CD14-positive monocyte (primary cell): ENCODE data around the gene KDM3B. TPM values are rescaled to one million over a fixed set of nuclear protein-coding genes. Genes with fewer than 3 reads are reported as not detected.

ENCODE experiments used
- DNase-seq, 3 donors: peaks; one replicate each; pipeline ENCODE4 v3.0.0-alpha.2; 2011 to 2022
- H2AFZ ChIP-seq: 2 replicates; pipeline ENCODE4 v1.6.0; 2012; ENCODE audit warnings: mild to moderate bottlenecking, low read depth, low read length, inconsistent platforms; ENCODE audit not compliant: insufficient read depth, poor library complexity, severe bottlenecking
- H3K27ac ChIP-seq, 2 donors: 1 replicate in 1 of 2; 2 replicates in 1 of 2; pipeline ENCODE4 v1.5.1; 2012 to 2013; ENCODE audit warnings: low read length in 2 of 2, control low read depth in 1 of 2, inconsistent platforms in 1 of 2, low read depth in 1 of 2, mild to moderate bottlenecking in 1 of 2
- H3K27me3 ChIP-seq, 2 donors: one replicate each; pipeline versions ENCODE4 v1.6.0 to v1.6.1; 2011 to 2013; ENCODE audit warnings: low read length in 2 of 2; ENCODE audit not compliant: control insufficient read depth in 2 of 2, insufficient read depth in 2 of 2
- H3K36me3 ChIP-seq, 2 donors: replicated peaks in 1 of 2; 1 replicate in 1 of 2; 2 replicates in 1 of 2; pipeline versions ENCODE4 v1.5.1 to v1.6.1; 2012 to 2013; ENCODE audit warnings: low read length in 2 of 2, control low read depth in 1 of 2, inconsistent platforms in 1 of 2, mild to moderate bottlenecking in 1 of 2; ENCODE audit not compliant: insufficient read depth in 2 of 2, control insufficient read depth in 1 of 2
- H3K4me1 ChIP-seq, 2 donors: 1 replicate in 1 of 2; 2 replicates in 1 of 2; pipeline versions ENCODE4 v1.5.1 to v1.6.1; 2012 to 2013; ENCODE audit warnings: low read length in 2 of 2, control low read depth in 1 of 2, inconsistent platforms in 1 of 2, mild to moderate bottlenecking in 1 of 2, moderate library complexity in 1 of 2; ENCODE audit not compliant: insufficient read depth in 2 of 2, control insufficient read depth in 1 of 2
- H3K4me2 ChIP-seq: replicated peaks from 2 replicates; pipeline ENCODE3; 2012; ENCODE audit warnings: low read length, moderate library complexity, mild to moderate bottlenecking; ENCODE audit not compliant: poor library complexity, severe bottlenecking; ENCODE audit errors: extremely low read depth
- H3K4me3 ChIP-seq, 3 experiments: fragments of 200-600 bp in 1 of 3; sonication (generic) in 1 of 3; replicated peaks in 1 of 3; 1 replicate in 2 of 3; 2 replicates in 1 of 3; pipeline ENCODE4 v1.5.1; 2011 to 2013; ENCODE audit warnings: low read length in 3 of 3, mild to moderate bottlenecking in 3 of 3, control low read depth in 2 of 3, low read depth in 2 of 3, inconsistent platforms in 1 of 3, moderate library complexity in 1 of 3
- H3K79me2 ChIP-seq: 2 replicates; pipeline ENCODE4 v1.6.0; 2012; ENCODE audit warnings: mild to moderate bottlenecking, control low read depth, inconsistent platforms, low read length, moderate library complexity; ENCODE audit not compliant: insufficient read depth
- H3K9ac ChIP-seq: 2 replicates; pipeline ENCODE4 v1.6.0; 2017; ENCODE audit warnings: low read length, mild to moderate bottlenecking; ENCODE audit not compliant: insufficient read depth, poor library complexity, severe bottlenecking
- H3K9me3 ChIP-seq, 2 donors: replicated peaks in 1 of 2; 1 replicate in 1 of 2; 2 replicates in 1 of 2; pipeline versions ENCODE4 v1.5.1 to v1.6.1; 2012 to 2013; ENCODE audit warnings: low read length in 2 of 2, control low read depth in 1 of 2; ENCODE audit not compliant: control insufficient read depth in 1 of 2, insufficient read depth in 1 of 2
- H4K20me1 ChIP-seq: 2 replicates; pipeline ENCODE4 v1.6.0; 2012; ENCODE audit warnings: mild to moderate bottlenecking, low read length, control low read depth, moderate library complexity; ENCODE audit not compliant: insufficient read depth
- H3K27ac Mint-ChIP-seq, 7 donors: one replicate each; pipeline ENCODE4 v1.8.0; 2020; ENCODE audit warnings: mild to moderate bottlenecking in 7 of 7, mixed read lengths in 7 of 7, moderate library complexity in 6 of 7, inconsistent platforms in 2 of 7
- H3K27me3 Mint-ChIP-seq, 3 donors: one replicate each; pipeline ENCODE4 v1.8.0; 2021 to 2022; ENCODE audit warnings: low read depth in 3 of 3, mild to moderate bottlenecking in 3 of 3, mixed read lengths in 3 of 3, moderate library complexity in 3 of 3, inconsistent platforms in 1 of 3
- H3K36me3 Mint-ChIP-seq, 2 donors: one replicate each; pipeline ENCODE4 v1.8.0; 2020; ENCODE audit warnings: mixed read lengths in 2 of 2, inconsistent platforms in 1 of 2, mild to moderate bottlenecking in 1 of 2
- H3K4me1 Mint-ChIP-seq: one replicate; pipeline ENCODE4 v1.8.0; 2020; ENCODE audit warnings: mild to moderate bottlenecking, mixed read lengths
- H3K4me3 Mint-ChIP-seq, 2 donors: one replicate each; pipeline ENCODE4 v1.8.0; 2020; ENCODE audit warnings: mild to moderate bottlenecking in 2 of 2, mixed read lengths in 2 of 2, moderate library complexity in 1 of 2
- H3K9me3 Mint-ChIP-seq, 7 donors: one replicate each; pipeline ENCODE4 v1.8.0; 2020 to 2022; ENCODE audit warnings: mixed read lengths in 7 of 7, mild to moderate bottlenecking in 6 of 7, moderate library complexity in 6 of 7, inconsistent platforms in 2 of 7
- CTCF ChIP-seq: fragments of 200-600 bp; IDR thresholded peaks from one replicate; pipeline ENCODE4 v1.8.0; 2022; ENCODE audit warnings: antibody characterized with exemption, mild to moderate bottlenecking
- WGBS: methylation state at CpG from one replicate; pipeline ENCODE4 v1.1.5; 2013; ENCODE audit warnings: missing lambda C conversion rate; ENCODE audit not compliant: insufficient coverage; 5-methylcytosine and 5-hydroxymethylcytosine counted together
- intact Hi-C, 2 donors: fragments of 100-400 bp; cut with micrococcal nuclease; formaldehyde crosslinking; loops; one replicate each; pipeline versions ENCODE4 v1.15.0 to v1.15.1; 2023
- polyA plus RNA-seq, 3 donors: library from polyadenylated mRNA; depleted of rRNA in 1 of 3; unstranded in 2 of 3; stranded (reverse) in 1 of 3; fragments of 300-500 nt in 2 of 3; fragments of >200 nt in 1 of 3; fragmentation: Illumina TruSeq in 2 of 3; gene quantifications; 1 replicate in 2 of 3; 2 replicates in 1 of 3; pipeline ENCODE4 v1.2.3, GENCODE V29; 2012 to 2021

Gene KDM3B
- polyA plus RNA-seq, 3 donors, result 11.7 to 52.1 (median 17.4) TPM

DNA sequence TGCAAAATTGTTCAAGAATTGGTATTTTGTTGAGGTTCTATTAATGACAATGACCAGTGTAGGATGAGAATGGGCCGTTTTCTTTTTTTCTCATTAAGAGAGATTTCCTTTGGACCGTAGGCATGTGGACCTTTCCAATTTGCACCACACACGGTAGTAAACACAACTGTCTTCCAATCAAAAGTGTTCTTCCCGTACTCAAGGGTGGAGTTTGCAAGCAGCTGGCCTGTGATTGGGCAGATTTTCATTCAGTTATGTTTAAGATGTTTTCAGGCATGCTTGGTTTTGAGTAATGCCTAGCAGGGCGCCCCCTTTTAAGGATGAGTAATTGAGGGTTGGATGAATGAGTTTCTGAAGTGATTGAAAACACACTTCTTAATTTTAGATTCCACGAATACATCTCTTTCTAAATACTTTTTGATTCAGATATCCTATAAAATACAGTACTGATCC is 2.5 kb downstream of the KDM3B start:
- Mint-ChIP-seq H3K4me3 (peak overlapping the region in 1 of 2 donors; percentile 98), H3K27me3 (no peaks in the 10 kb centered on the region), H3K27ac (peak overlapping the region in 5 of 7 donors; percentile 35 to 99 (median 50)), H3K36me3 (peaks cover 5 to 20% of the 10 kb centered on the region in 2 donors), H3K4me1 (peaks cover 45% of the 10 kb centered on the region), H3K9me3 (peaks cover 4 to 11% (median 8%) of the 10 kb centered on the region in 7 donors)
- TF ChIP-seq CTCF, result no peak
- peak overlapping the region in 1 of 2 donors; percentile 98 for H3K27ac ChIP-seq
- DNase-seq, result peak; percentile 60 to 78 (median 66)
- H3K4me3 ChIP-seq, result peak overlapping the region; percentile 78 to 98 (median 89)
- H4K20me1 ChIP-seq, result peaks cover 50% of the 10 kb centered on the region
- H3K9ac ChIP-seq, result no peak overlapping the region
- peak overlapping the region; percentile 85 for H3K4me2 ChIP-seq
- H3K36me3 ChIP-seq, result no peaks in the 10 kb centered on the region
- intact Hi-C loops, result loop anchor here in 1 of 2 donors (5.0 kb wide), 1 partner anchor 187 kb away; the partner anchor contains the start of gene ETF1
- H3K27me3 ChIP-seq, result no peaks in the 10 kb centered on the region
- H3K4me1 ChIP-seq, result peaks cover 21 to 25% of the 10 kb centered on the region in 2 donors
- WGBS, result no CpG with 5 or more reads among the region's 6 CpGs
- H2AFZ ChIP-seq, result no peak overlapping the region
- peaks cover 83% of the 10 kb centered on the region for H3K79me2 ChIP-seq
- peaks cover 0 to 6% of the 10 kb centered on the region in 2 donors for H3K9me3 ChIP-seq

DNA sequence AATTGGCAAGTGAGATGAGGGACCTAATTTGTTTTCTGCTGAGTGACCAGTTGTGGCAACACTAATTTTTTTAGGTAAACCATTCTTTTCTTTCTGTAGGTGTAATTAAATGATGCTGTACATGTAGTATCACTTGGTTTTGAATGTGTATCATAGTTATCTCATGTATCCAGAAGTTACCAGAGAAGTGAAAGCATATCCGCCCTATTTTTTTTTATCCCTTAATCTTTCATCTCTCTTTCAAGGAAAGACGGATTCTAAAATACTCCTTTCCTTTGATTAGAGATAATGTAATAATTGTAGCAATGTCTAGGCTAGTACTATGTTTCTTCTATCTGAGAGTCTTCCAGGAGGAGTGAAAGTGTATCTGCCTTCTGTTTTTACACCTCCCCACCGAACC is 7.1 kb downstream of the KDM3B start:
- TF ChIP-seq CTCF, result no peak
- H3K27ac Mint-ChIP-seq, result peak overlapping the region in 2 of 7 donors; percentile 15 to 73
- Histone ChIP-seq H3K4me3 (no peak overlapping the region), H3K4me1 (peaks cover 17 to 19% of the 10 kb centered on the region in 2 donors), H3K27me3 (no peaks in the 10 kb centered on the region), H3K36me3 (no peaks in the 10 kb centered on the region), H3K27ac (peak overlapping the region in 1 of 2 donors; percentile 31), H3K9me3 (no peaks in the 10 kb centered on the region), H3K9ac (no peak overlapping the region), H3K79me2 (peaks cover 99% of the 10 kb centered on the region), H2AFZ (no peak overlapping the region), H4K20me1 (peaks cover 61% of the 10 kb centered on the region), H3K4me2 (no peak overlapping the region)
- peaks cover 0 to 1% (median 0%) of the 10 kb centered on the region in 3 donors for H3K27me3 Mint-ChIP-seq
- peaks cover 5 to 30% of the 10 kb centered on the region in 2 donors for H3K36me3 Mint-ChIP-seq
- H3K4me3 Mint-ChIP-seq, result no peak overlapping the region
- H3K4me1 Mint-ChIP-seq, result peaks cover 38% of the 10 kb centered on the region
- WGBS, result no CpG with 5 or more reads among the region's 3 CpGs
- peaks cover 0 to 3% (median 0%) of the 10 kb centered on the region in 7 donors for H3K9me3 Mint-ChIP-seq
- intact Hi-C loops, result no loop called here
- DNase-seq, result no peak
